DND-41 (cell line): ENCODE measurements around the gene IFI44.

Experiments used
- ATAC-seq: fragments of 200-7000 bp; cut with Tn5 transposase; 3 replicates; pipeline ENCODE4 v1.9.1; 2021; ENCODE audit warnings: low read depth; ENCODE audit not compliant: insufficient read depth
- DNase-seq: peaks from one replicate; pipeline ENCODE4 v3.0.0-alpha.2; 2020
- H2AFZ ChIP-seq: 2 replicates; pipeline ENCODE4 v1.6.0; 2012; ENCODE audit warnings: low read depth, low read length
- H3K27ac ChIP-seq: 2 replicates; pipeline ENCODE4 v1.5.1; 2012; ENCODE audit warnings: low read length, inconsistent platforms
- H3K27me3 ChIP-seq: fragments of 200-600 bp; sonication (generic); 2 replicates; pipeline ENCODE4 v1.6.0; 2012; ENCODE audit warnings: low read length, mild to moderate bottlenecking, inconsistent platforms; ENCODE audit not compliant: insufficient read depth, poor library complexity
- H3K36me3 ChIP-seq: 2 replicates; pipeline ENCODE4 v1.5.1; 2012; ENCODE audit warnings: low read length, inconsistent platforms; ENCODE audit not compliant: insufficient read depth
- H3K4me1 ChIP-seq: 2 replicates; pipeline ENCODE4 v1.5.1; 2012; ENCODE audit warnings: mild to moderate bottlenecking, low read length; ENCODE audit not compliant: insufficient read depth
- H3K4me2 ChIP-seq: 2 replicates; pipeline ENCODE4 v1.6.0; 2012; ENCODE audit warnings: mild to moderate bottlenecking, moderate library complexity, low read length, inconsistent platforms; ENCODE audit not compliant: insufficient read depth
- H3K4me3 ChIP-seq, 2 experiments: fragments of 200-600 bp in 1 of 2; shearing (Covaris generic) in 1 of 2; 2 replicates each; pipeline ENCODE4 v1.5.1; 2012 to 2016; ENCODE audit warnings: inconsistent platforms in 2 of 2, low read length in 2 of 2, mild to moderate bottlenecking in 2 of 2, low read depth in 1 of 2, moderate library complexity in 1 of 2
- H3K79me2 ChIP-seq: 2 replicates; pipeline ENCODE4 v1.6.0; 2012; ENCODE audit warnings: low read length, inconsistent platforms; ENCODE audit not compliant: insufficient read depth
- H3K9ac ChIP-seq: 2 replicates; pipeline ENCODE4 v1.6.0; 2012; ENCODE audit warnings: low read depth, mild to moderate bottlenecking, inconsistent platforms, low read length, moderate library complexity
- H3K9me3 ChIP-seq: 2 replicates; pipeline ENCODE4 v1.5.1; 2012; ENCODE audit warnings: low read length, moderate library complexity, mild to moderate bottlenecking, inconsistent platforms; ENCODE audit not compliant: insufficient read depth, severe bottlenecking
- H4K20me1 ChIP-seq: 2 replicates; pipeline ENCODE4 v1.6.0; 2012; ENCODE audit warnings: low read length; ENCODE audit not compliant: insufficient read depth
- EZH2 ChIP-seq: IDR thresholded peaks from 3 replicates; pipeline ENCODE4 v1.6.1; 2012; ENCODE audit warnings: borderline replicate concordance, low read depth, mild to moderate bottlenecking, moderate library complexity, low read length, inconsistent platforms; ENCODE audit not compliant: severe bottlenecking
- TF ChIP-seq, protein P1 (sequence below): IDR thresholded peaks from 2 replicates; pipeline ENCODE4 v1.5.1; 2012; ENCODE audit warnings: borderline replicate concordance, low read length, moderate library complexity, mild to moderate bottlenecking; ENCODE audit not compliant: poor library complexity, severe bottlenecking; ENCODE audit errors: extremely low read depth

IFI44 gene

DNA sequence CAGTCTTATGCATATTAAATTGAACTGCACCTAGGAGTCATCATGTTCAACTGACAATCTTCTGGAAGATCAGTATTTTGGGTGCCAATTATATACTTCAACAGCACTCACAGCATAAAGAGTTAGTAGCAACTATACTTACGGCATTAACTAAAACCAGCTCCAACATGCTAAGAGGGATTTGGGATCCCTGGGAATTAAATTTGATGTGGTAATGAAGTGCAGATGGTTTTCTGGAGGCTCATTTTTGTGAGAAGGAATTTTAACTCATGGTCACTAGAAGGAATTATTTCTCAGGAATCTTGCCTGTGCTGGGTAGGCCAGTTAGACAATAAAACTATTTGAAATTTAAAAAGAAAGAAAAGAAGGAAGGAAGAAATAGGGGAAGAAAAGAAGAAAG, 18.3 kb downstream of the IFI44 start:
- no peak overlapping the region for H3K27ac ChIP-seq
- H3K4me2 ChIP-seq, result no peak overlapping the region
- DNase-seq, result no peak
- H3K4me3 ChIP-seq, result no peak overlapping the region
- ATAC-seq, result no peak
- H2AFZ ChIP-seq, result no peak overlapping the region
- H3K9me3 ChIP-seq, result no peaks in the 10 kb centered on the region
- no peak for TF ChIP-seq EZH2
- TF ChIP-seq, protein P1, sequence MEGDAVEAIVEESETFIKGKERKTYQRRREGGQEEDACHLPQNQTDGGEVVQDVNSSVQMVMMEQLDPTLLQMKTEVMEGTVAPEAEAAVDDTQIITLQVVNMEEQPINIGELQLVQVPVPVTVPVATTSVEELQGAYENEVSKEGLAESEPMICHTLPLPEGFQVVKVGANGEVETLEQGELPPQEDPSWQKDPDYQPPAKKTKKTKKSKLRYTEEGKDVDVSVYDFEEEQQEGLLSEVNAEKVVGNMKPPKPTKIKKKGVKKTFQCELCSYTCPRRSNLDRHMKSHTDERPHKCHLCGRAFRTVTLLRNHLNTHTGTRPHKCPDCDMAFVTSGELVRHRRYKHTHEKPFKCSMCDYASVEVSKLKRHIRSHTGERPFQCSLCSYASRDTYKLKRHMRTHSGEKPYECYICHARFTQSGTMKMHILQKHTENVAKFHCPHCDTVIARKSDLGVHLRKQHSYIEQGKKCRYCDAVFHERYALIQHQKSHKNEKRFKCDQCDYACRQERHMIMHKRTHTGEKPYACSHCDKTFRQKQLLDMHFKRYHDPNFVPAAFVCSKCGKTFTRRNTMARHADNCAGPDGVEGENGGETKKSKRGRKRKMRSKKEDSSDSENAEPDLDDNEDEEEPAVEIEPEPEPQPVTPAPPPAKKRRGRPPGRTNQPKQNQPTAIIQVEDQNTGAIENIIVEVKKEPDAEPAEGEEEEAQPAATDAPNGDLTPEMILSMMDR, result no peak
- no peaks in the 10 kb centered on the region for H3K79me2 ChIP-seq
- H4K20me1 ChIP-seq, result no peaks in the 10 kb centered on the region
- no peak overlapping the region for H3K9ac ChIP-seq
- H3K36me3 ChIP-seq, result peaks cover 8% of the 10 kb centered on the region; the same call in 1 of the 2 replicates
- H3K27me3 ChIP-seq, result no peaks in the 10 kb centered on the region
- no peaks in the 10 kb centered on the region for H3K4me1 ChIP-seq

DNA sequence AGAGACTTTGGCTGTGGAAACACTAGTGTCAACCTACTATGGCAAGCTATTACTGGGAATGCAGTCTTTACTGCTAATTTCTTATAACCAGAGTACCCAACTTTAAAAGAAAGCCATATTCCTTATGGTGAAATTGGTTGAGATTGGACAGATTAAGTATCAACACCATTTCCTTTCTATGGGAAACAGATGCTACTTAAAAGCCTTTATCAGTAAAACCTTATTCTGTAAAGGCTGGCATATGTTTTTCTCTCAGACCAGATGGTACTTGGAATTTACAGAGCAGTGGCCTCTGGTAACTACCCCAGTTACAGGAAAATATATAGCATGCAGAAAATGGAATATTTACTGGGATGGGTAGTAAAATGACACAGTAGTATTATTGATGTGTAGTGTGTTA, 18.8 kb downstream of the IFI44 start:
- H2AFZ ChIP-seq, result no peak overlapping the region
- no peak overlapping the region for H3K4me3 ChIP-seq
- TF ChIP-seq, protein P1, result no peak
- TF ChIP-seq EZH2, result no peak
- no peaks in the 10 kb centered on the region for H4K20me1 ChIP-seq
- H3K4me1 ChIP-seq, result no peaks in the 10 kb centered on the region
- ATAC-seq, result no peak
- no peak overlapping the region for H3K9ac ChIP-seq
- H3K9me3 ChIP-seq, result no peaks in the 10 kb centered on the region
- no peak for DNase-seq
- no peak overlapping the region for H3K27ac ChIP-seq
- H3K36me3 ChIP-seq, result peaks cover 3% of the 10 kb centered on the region; the same call in 1 of the 2 replicates
- H3K27me3 ChIP-seq, result no peaks in the 10 kb centered on the region
- no peak overlapping the region for H3K4me2 ChIP-seq
- H3K79me2 ChIP-seq, result no peaks in the 10 kb centered on the region

DNA sequence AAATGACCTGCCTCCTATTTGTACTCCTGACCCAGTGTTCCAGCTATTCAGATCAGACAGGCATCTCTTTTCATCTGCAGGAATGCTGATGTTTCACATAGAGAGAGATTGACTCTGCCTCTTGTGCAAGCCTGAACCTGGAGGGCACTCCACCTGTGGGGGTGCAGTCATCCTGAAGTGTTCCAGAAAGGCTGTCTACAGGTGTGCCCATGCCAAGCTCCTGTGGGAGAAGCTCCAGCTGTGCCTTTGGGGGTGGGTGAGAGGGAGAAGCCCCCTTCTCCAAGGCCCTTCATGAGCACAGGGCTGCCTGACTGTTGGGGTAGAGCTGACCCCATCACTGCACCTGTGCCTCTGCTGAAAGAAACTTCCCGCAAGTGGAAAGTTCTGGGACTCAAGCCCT, 22.8 kb downstream of the IFI44 start:
- no peak for TF ChIP-seq EZH2
- TF ChIP-seq, protein P1, result no peak
- no peak overlapping the region for H2AFZ ChIP-seq
- ATAC-seq, result no peak
- no peaks in the 10 kb centered on the region for H3K27me3 ChIP-seq
- no peak overlapping the region for H3K9ac ChIP-seq
- H3K4me2 ChIP-seq, result no peak overlapping the region
- no peak overlapping the region for H3K4me3 ChIP-seq
- H3K27ac ChIP-seq, result no peak overlapping the region
- no peaks in the 10 kb centered on the region for H4K20me1 ChIP-seq
- H3K36me3 ChIP-seq, result no peaks in the 10 kb centered on the region
- no peak for DNase-seq
- no peaks in the 10 kb centered on the region for H3K4me1 ChIP-seq
- H3K9me3 ChIP-seq, result no peaks in the 10 kb centered on the region
- no peaks in the 10 kb centered on the region for H3K79me2 ChIP-seq

DNA sequence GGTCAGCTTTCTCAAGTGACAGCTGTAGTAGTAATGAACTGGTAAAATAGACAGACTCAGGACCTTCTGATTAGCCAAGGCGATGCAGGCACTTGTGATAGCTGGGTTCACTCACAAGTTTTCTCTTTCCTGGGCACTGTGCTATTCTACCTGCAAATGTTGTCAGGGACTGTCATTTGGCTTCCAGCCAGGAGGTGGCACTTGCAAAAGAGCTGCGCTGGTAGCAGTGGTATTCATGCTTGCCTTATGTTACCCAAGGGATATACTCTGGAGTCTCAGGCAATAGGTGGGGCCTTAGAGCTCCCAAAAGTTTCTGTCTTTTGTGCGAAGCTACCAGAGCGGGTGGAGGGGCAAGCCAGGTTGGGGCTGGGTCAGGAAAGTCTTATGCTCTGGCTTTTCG, 23.5 kb downstream of the IFI44 start:
- TF ChIP-seq, protein P1, result peak; percentile 51
- TF ChIP-seq EZH2, result no peak
- H3K27ac ChIP-seq, result no peak overlapping the region
- no peaks in the 10 kb centered on the region for H4K20me1 ChIP-seq
- H3K4me2 ChIP-seq, result no peak overlapping the region
- no peaks in the 10 kb centered on the region for H3K36me3 ChIP-seq
- peaks cover 4% of the 10 kb centered on the region for H3K4me1 ChIP-seq
- no peaks in the 10 kb centered on the region for H3K9me3 ChIP-seq
- no peaks in the 10 kb centered on the region for H3K27me3 ChIP-seq
- H3K9ac ChIP-seq, result no peak overlapping the region
- ATAC-seq, result peak; percentile 67
- peak; percentile 21 for DNase-seq
- no peaks in the 10 kb centered on the region for H3K79me2 ChIP-seq
- H2AFZ ChIP-seq, result no peak overlapping the region
- H3K4me3 ChIP-seq, result no peak overlapping the region
